Aorta (tissue), 5 donors: ENCODE data around the gene LRFN2. TPM values are rescaled to one million over a fixed set of nuclear protein-coding genes. Genes with fewer than 3 reads are reported as not detected.

Experiments used
- ATAC-seq: fragments of 200-7000 bp; cut with Tn5 transposase; one replicate; pipeline ENCODE4 v1.9.1; 2022; ENCODE audit warnings: moderate library complexity; ENCODE audit not compliant: low FRiP score
- DNase-seq, 2 donors: peaks; one replicate each; pipeline ENCODE4 v3.0.0-alpha.2; 2020
- H3K27ac ChIP-seq, 2 donors: one replicate each; pipeline ENCODE4 v1.5.1; 2013; ENCODE audit warnings: low read length in 2 of 2, mild to moderate bottlenecking in 2 of 2, moderate library complexity in 2 of 2, control low read depth in 1 of 2, inconsistent platforms in 1 of 2, low read depth in 1 of 2
- H3K27me3 ChIP-seq, 2 donors: one replicate each; pipeline ENCODE4 v1.6.1; 2013; ENCODE audit warnings: control low read depth in 1 of 2, low read length in 1 of 2, mild to moderate bottlenecking in 1 of 2, moderate library complexity in 1 of 2; ENCODE audit not compliant: insufficient read depth in 2 of 2, control insufficient read depth in 1 of 2
- H3K36me3 ChIP-seq, 2 donors: one replicate each; pipeline ENCODE4 v1.6.1; 2013; ENCODE audit warnings: control low read depth in 1 of 2, low read length in 1 of 2, mild to moderate bottlenecking in 1 of 2; ENCODE audit not compliant: insufficient read depth in 2 of 2, control insufficient read depth in 1 of 2
- H3K4me1 ChIP-seq, 2 donors: one replicate each; pipeline ENCODE4 v1.6.1; 2013; ENCODE audit warnings: low read length in 2 of 2, control low read depth in 1 of 2, mild to moderate bottlenecking in 1 of 2, moderate library complexity in 1 of 2; ENCODE audit not compliant: insufficient read depth in 2 of 2, control insufficient read depth in 1 of 2
- H3K4me3 ChIP-seq, 2 donors: one replicate each; pipeline ENCODE4 v1.5.1; 2013; ENCODE audit warnings: low read length in 2 of 2, control low read depth in 1 of 2, mild to moderate bottlenecking in 1 of 2
- H3K9me3 ChIP-seq: one replicate; pipeline ENCODE4 v1.6.1; 2013; ENCODE audit warnings: mild to moderate bottlenecking, low read length; ENCODE audit not compliant: control insufficient read depth
- WGBS, 2 donors: extraction: QIAGEN DNeasy Blood & Tissue Kit; methylation state at CpG; one replicate each; pipeline ENCODE4 v1.1.7; 2013; 5-methylcytosine and 5-hydroxymethylcytosine counted together
- intact Hi-C, 2 donors: fragments of 100-400 bp; cut with DNase I; formaldehyde crosslinking; loops; one replicate each; pipeline versions ENCODE4 v1.14.2 to v1.15.0; 2022
- polyA plus RNA-seq, 2 donors: library from polyadenylated mRNA; stranded (reverse); fragments of 200-250 nt; gene quantifications; one replicate each; pipeline ENCODE4 v1.2.3, GENCODE V29; 2013
- total RNA-seq, 2 donors: library from RNA; stranded (reverse); fragmentation: NEBNext Ultra II Directional; extraction: Animal tissue kit (Norgen Biotek cat#: 25700); gene quantifications; one replicate each; pipeline ENCODE4 v1.2.1, GENCODE V29; 2021
- donor health status: healthy with polysubstance abuse.
- donor health status: Bipolar disorder and iron deficiency.
- donor health status: DM: no; HTN: no; CAD: no.
- donor health status: DM: no; HTN: no; CAD: no.
- donor health status: DM: yes; HTN: yes; CAD: no.

LRFN2 gene
- total and polyA plus RNA-seq, 4 donors, result not detected

GRCh38 chr6:40369891-40370290 is 217.3 kb downstream of the LRFN2 start:
- no peak overlapping the region for H3K4me3 ChIP-seq
- 32 to 56% methylated on average over 1 of the region's 1 CpG for WGBS, 2 donors
- no peak for ATAC-seq
- no peaks in the 10 kb centered on the region for H3K36me3 ChIP-seq
- no peak for DNase-seq
- no peak overlapping the region for H3K27ac ChIP-seq
- H3K9me3 ChIP-seq, result no peaks in the 10 kb centered on the region
- intact Hi-C loops, result no loop called here
- H3K27me3 ChIP-seq, result no peaks in the 10 kb centered on the region
- H3K4me1 ChIP-seq, result no peaks in the 10 kb centered on the region

GRCh38 chr6:40369042-40369441 is 218.1 kb downstream of the LRFN2 start:
- ATAC-seq (no peak), DNase-seq (no peak)
- intact Hi-C loops, result no loop called here
- no peaks in the 10 kb centered on the region for H3K4me1 ChIP-seq
- H3K27me3 ChIP-seq, result no peaks in the 10 kb centered on the region
- no peaks in the 10 kb centered on the region for H3K36me3 ChIP-seq
- 32 to 42% methylated on average over 2 of the region's 2 CpGs for WGBS, 2 donors
- H3K27ac ChIP-seq, result no peak overlapping the region
- H3K9me3 ChIP-seq, result no peaks in the 10 kb centered on the region
- no peak overlapping the region for H3K4me3 ChIP-seq

- Histone ChIP-seq H3K4me1 (no peaks in the 10 kb centered on the region), H3K27me3 (no peaks in the 10 kb centered on the region), H3K36me3 (no peaks in the 10 kb centered on the region), H3K9me3 (no peaks in the 10 kb centered on the region), H3K27ac (no peak overlapping the region), H3K4me3 (no peak overlapping the region)
- WGBS, 2 donors, result 83 to 84% methylated on average over 4 of the region's 4 CpGs
- ATAC-seq, result no peak
- DNase-seq, result no peak
- intact Hi-C loops, result no loop called here
Measured at GRCh38 chr6:40362859-40363258, 224.3 kb downstream of the LRFN2 start.

GRCh38 chr6:40359808-40360207 is 227.4 kb downstream of the LRFN2 start:
- WGBS, 2 donors, result 42 to 44% methylated on average over 2 of the region's 2 CpGs
- no peak for DNase-seq
- ATAC-seq, result no peak
- Histone ChIP-seq H3K9me3 (no peaks in the 10 kb centered on the region), H3K36me3 (no peaks in the 10 kb centered on the region), H3K4me3 (no peak overlapping the region), H3K4me1 (no peaks in the 10 kb centered on the region), H3K27ac (no peak overlapping the region), H3K27me3 (no peaks in the 10 kb centered on the region)
- intact Hi-C loops, result no loop called here

- Histone ChIP-seq H3K4me3 (no peak overlapping the region), H3K4me1 (no peaks in the 10 kb centered on the region), H3K9me3 (no peaks in the 10 kb centered on the region), H3K36me3 (no peaks in the 10 kb centered on the region), H3K27ac (no peak overlapping the region), H3K27me3 (no peaks in the 10 kb centered on the region)
- 88 to 90% methylated on average over 6 of the region's 6 CpGs for WGBS, 2 donors
- ATAC-seq (no peak), DNase-seq (no peak)
- intact Hi-C loops, result no loop called here
Measured at GRCh38 chr6:40358473-40359460, 228.4 kb downstream of the LRFN2 start.

- intact Hi-C loops, result no loop called here
Measured at GRCh38 chr6:40356242-40356910, 230.8 kb downstream of the LRFN2 start.

GRCh38 chr6:40355532-40355931 is 231.6 kb downstream of the LRFN2 start:
- Histone ChIP-seq H3K4me3 (no peak overlapping the region), H3K4me1 (no peaks in the 10 kb centered on the region), H3K27me3 (no peaks in the 10 kb centered on the region), H3K36me3 (no peaks in the 10 kb centered on the region), H3K27ac (no peak overlapping the region), H3K9me3 (no peaks in the 10 kb centered on the region)
- intact Hi-C loops, result no loop called here
- no peak for ATAC-seq
- 90 to 98% methylated on average over 2 of the region's 2 CpGs for WGBS, 2 donors
- DNase-seq, result no peak

More at GRCh38 chr6:40356242-40356910, 230.8 kb downstream of the LRFN2 start:
- Histone ChIP-seq H3K4me1 (no peaks in the 10 kb centered on the region), H3K9me3 (no peaks in the 10 kb centered on the region), H3K27ac (no peak overlapping the region), H3K36me3 (no peaks in the 10 kb centered on the region), H3K27me3 (no peaks in the 10 kb centered on the region), H3K4me3 (no peak overlapping the region)
- WGBS, 2 donors, result 27 to 29% methylated on average over 2 of the region's 2 CpGs
- no peak for ATAC-seq
- DNase-seq, result no peak

GRCh38 chr6:40355066-40355465 is 232.1 kb downstream of the LRFN2 start:
- no peaks in the 10 kb centered on the region for H3K27me3 ChIP-seq
- no peaks in the 10 kb centered on the region for H3K9me3 ChIP-seq
- intact Hi-C loops, result no loop called here
- no peak overlapping the region for H3K27ac ChIP-seq
- no peak for ATAC-seq
- no peak overlapping the region for H3K4me3 ChIP-seq
- no peak for DNase-seq
- H3K36me3 ChIP-seq, result no peaks in the 10 kb centered on the region
- no peaks in the 10 kb centered on the region for H3K4me1 ChIP-seq
- WGBS, 2 donors, result 85 to 93% methylated on average over 1 of the region's 1 CpG
